ENCODE results near the gene CA9.

Gene CA9

GRCh38 chr9:35685506-35685905, 11.8 kb downstream of the CA9 start:
- H3K4me3 ChIP-seq (ENCODE audit: low read depth, low read length): no peak overlapping the region
- no peak for DNase-seq (ENCODE audit: low read depth)
- TF ChIP-seq CTCF (IDR thresholded peaks at IDR 0.05; ENCODE audit: low read depth, low read length, missing control alignments): no peak

- DNase-seq (ENCODE audit: low read depth): no peak
- H3K4me3 ChIP-seq (ENCODE audit: low read depth, low read length): no peak overlapping the region
- TF ChIP-seq CTCF (IDR thresholded peaks at IDR 0.05; ENCODE audit: low read depth, low read length, missing control alignments): no peak
Measured at GRCh38 chr9:35686222-35687203, 12.8 kb downstream of the CA9 start.

- DNase-seq (ENCODE audit: low read depth): no peak
- no peak overlapping the region for H3K4me3 ChIP-seq (ENCODE audit: low read depth, low read length)
- no peak for TF ChIP-seq CTCF (IDR thresholded peaks at IDR 0.05; ENCODE audit: low read depth, low read length, missing control alignments)
Measured at GRCh38 chr9:35687306-35687705, 13.6 kb downstream of the CA9 start.

- no peak for TF ChIP-seq CTCF (IDR thresholded peaks at IDR 0.05; ENCODE audit: low read depth, low read length, missing control alignments)
- DNase-seq (ENCODE audit: low read depth): no peak
- no peak overlapping the region for H3K4me3 ChIP-seq (ENCODE audit: low read depth, low read length)
Measured at GRCh38 chr9:35687972-35688557, 14.3 kb downstream of the CA9 start.

- DNase-seq (ENCODE audit: low read depth): no peak
- TF ChIP-seq CTCF (IDR thresholded peaks at IDR 0.05; ENCODE audit: low read depth, low read length, missing control alignments): no peak
- H3K4me3 ChIP-seq (ENCODE audit: low read depth, low read length): no peak overlapping the region
Measured at GRCh38 chr9:35688558-35689541, 15.1 kb downstream of the CA9 start.

GRCh38 chr9:35689542-35690293, 16.0 kb downstream of the CA9 start, which contains the start of gene TPM2:
Gene TPM2, minus strand, starts transcription at chr9:35689925. Its CDS starts 108 bp downstream, at chr9:35689817.
- TF ChIP-seq CTCF (IDR thresholded peaks at IDR 0.05; ENCODE audit: low read depth, low read length, missing control alignments): no peak
- DNase-seq (ENCODE audit: low read depth): no peak

More at GRCh38 chr9:35689542-35690293, 16.0 kb downstream of the CA9 start, which contains the start of gene TPM2:
- H3K4me3 ChIP-seq (ENCODE audit: low read depth, low read length): peak within 1 kb of the TSS; percentile 66
